ENCODE measurements around the gene TMEM175.

The TMEM175 gene, protein sequence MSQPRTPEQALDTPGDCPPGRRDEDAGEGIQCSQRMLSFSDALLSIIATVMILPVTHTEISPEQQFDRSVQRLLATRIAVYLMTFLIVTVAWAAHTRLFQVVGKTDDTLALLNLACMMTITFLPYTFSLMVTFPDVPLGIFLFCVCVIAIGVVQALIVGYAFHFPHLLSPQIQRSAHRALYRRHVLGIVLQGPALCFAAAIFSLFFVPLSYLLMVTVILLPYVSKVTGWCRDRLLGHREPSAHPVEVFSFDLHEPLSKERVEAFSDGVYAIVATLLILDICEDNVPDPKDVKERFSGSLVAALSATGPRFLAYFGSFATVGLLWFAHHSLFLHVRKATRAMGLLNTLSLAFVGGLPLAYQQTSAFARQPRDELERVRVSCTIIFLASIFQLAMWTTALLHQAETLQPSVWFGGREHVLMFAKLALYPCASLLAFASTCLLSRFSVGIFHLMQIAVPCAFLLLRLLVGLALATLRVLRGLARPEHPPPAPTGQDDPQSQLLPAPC

DNA sequence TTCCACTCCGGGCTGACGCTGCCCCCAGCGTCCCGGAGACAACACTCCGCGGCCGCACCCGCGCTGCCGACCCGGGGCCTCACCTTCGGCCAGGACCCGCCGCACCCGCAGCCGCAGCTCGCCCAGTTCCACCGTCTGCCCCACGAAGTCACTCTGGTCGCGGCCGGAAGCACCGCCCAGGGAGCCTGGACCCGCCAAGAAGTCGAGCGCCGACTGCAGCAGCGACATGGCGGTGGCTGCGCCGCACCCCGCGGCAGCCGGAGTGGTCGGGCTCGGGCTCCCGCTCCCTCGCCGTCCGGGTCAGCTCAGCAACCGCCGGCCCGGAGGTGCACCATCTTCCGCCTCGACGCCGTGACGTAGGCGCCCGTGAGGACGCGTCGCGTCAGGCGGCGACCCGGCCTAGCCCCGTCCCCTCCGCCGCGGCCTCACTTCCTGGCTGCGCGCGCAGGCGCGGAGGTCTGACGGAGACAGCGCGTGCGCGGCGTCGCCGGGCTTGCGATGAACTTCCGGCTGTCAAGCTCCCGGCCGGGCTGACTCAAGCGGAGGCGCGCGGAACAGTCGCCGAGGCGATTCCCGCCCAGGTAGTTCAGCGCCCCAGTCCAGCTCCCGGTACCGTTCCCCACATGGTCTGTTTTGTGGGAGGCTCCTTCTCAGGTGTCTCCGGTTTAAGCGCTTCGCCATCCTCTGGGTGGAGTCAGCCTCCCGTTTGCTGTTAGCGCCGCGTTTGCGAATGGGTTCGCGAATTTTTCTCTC lies at the start of gene TMEM175, which contains the start of gene GAK:
TSS of gene TMEM175 (plus strand) at position 501 of the 753 bp plus-strand sequence. CDS start 15,280 bp downstream, outside the sequence.
TSS of gene GAK (minus strand) at position 357 of the 753 bp plus-strand sequence. CDS start at position 228, 129 bp downstream.
- Histone ChIP-seq H3K36me3 (ENCODE audit: control insufficient read depth in 5 of 5, insufficient read depth in 5 of 5, low read length in 5 of 5) (peaks cover 0 to 6% (median 0%) of the 10 kb centered on the region in 5 donors), H3K4me3 (ENCODE audit: low read depth in 1 of 5, low read length in 5 of 5) (peak within 1 kb of the TSS; percentile 87 to 99 (median 97)), H3K4me1 (ENCODE audit: control insufficient read depth in 5 of 5, insufficient read depth in 5 of 5, low read length in 5 of 5) (peaks cover 3 to 41% (median 34%) of the 10 kb centered on the region in 5 donors), H3K27me3 (ENCODE audit: control insufficient read depth in 5 of 5, insufficient read depth in 4 of 5, low read length in 5 of 5) (no peaks in the 10 kb centered on the region), H3K9me3 (ENCODE audit: control insufficient read depth in 5 of 5, low read length in 5 of 5) (no peaks in the 10 kb centered on the region), H3K9ac (ENCODE audit: low read length in 5 of 5) (peak within 1 kb of the TSS; percentile 85 to 99 (median 96)), H3K27ac (ENCODE audit: low read depth, low read length) (peak within 1 kb of the TSS; percentile 90)

DNA sequence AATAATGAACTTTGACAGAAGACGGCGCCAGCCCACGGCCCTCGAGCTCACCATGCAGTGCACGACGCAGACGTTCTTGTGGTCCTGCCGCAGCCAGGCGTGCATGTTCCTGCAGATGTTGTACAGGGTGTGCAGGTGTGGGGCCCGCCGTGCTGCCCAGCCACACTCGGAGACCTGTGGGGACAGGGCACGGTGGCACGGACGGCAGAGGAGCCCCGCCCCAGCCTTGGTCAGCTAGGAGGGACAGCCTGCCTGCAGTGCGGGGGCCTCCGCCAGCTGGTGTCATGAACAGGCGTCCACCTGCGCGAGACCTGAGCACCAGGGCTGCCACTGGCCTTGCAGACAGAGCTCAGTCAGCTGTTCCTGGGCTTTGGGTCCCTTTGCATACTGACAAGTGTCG lies 49.6 kb upstream of the TMEM175 start:
- Histone ChIP-seq H3K36me3 (ENCODE audit: control insufficient read depth in 5 of 5, insufficient read depth in 5 of 5, low read length in 5 of 5) (peaks cover 2 to 99% (median 89%) of the 10 kb centered on the region in 5 donors), H3K27ac (ENCODE audit: low read depth, low read length) (no peak overlapping the region), H3K9ac (ENCODE audit: low read length in 5 of 5) (no peak overlapping the region), H3K27me3 (ENCODE audit: control insufficient read depth in 5 of 5, insufficient read depth in 4 of 5, low read length in 5 of 5) (no peaks in the 10 kb centered on the region), H3K4me1 (ENCODE audit: control insufficient read depth in 5 of 5, insufficient read depth in 5 of 5, low read length in 5 of 5) (peaks cover 0 to 2% (median 0%) of the 10 kb centered on the region in 5 donors), H3K4me3 (ENCODE audit: low read depth in 1 of 5, low read length in 5 of 5) (no peak overlapping the region), H3K9me3 (ENCODE audit: control insufficient read depth in 5 of 5, low read length in 5 of 5) (no peaks in the 10 kb centered on the region)

DNA sequence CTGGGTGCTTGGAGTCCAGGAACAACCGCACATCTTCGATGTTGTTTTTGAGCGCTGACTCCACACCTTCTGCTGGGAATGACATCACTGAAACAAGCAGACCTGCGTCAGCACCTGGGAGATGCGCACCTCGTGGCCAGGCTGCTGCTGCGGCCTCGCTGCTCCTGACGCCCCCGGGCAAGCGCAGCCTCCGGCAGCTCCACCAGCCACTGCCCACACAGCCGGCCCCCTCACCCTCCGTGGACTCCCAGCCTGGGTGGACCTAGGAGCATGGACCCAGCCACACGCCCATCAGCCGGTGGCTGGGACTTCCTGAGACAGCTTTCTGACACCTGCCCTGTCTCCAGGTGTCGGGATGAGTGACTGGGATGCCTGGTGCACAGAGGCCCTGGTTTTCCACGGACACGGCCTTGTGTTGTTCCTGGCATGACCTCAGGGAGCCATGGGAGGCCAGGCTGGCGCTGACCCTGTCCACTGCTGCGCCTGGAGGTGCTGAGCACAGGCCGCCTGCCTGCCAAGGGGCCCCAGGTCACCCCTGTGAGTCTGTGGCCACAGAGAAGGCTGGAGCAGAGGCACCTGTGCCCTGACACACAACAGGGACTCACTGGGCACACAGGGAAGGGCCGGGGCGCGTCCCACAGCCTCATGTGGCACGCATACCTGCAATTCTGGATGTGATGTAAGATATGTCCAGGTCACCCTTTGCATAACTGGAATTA lies 48.7 kb upstream of the TMEM175 start:
- peaks cover 2 to 100% (median 95%) of the 10 kb centered on the region in 5 donors for H3K36me3 ChIP-seq (ENCODE audit: control insufficient read depth in 5 of 5, insufficient read depth in 5 of 5, low read length in 5 of 5)
- no peaks in the 10 kb centered on the region for H3K27me3 ChIP-seq (ENCODE audit: control insufficient read depth in 5 of 5, insufficient read depth in 4 of 5, low read length in 5 of 5)

DNA sequence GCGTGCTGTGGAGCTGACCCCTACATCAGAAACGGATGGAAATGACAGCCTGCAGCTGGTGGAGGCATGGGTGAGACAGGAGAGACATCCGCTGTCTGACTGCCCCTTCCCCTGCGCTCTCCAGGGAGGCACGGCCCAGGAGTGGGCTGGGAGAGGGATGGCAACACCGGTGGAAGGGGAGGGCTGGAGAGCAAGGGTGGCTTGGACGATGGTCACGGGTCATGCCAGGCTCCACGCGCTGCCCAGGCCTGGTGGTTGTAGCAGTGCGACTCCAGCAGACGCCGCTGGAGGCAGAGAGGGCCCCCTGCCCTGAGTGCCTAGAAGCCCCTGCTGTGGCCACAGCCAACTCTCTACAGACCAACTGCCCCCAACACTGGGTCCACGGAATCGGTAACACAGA lies 48.0 kb upstream of the TMEM175 start:
- Histone ChIP-seq H3K27ac (ENCODE audit: low read depth, low read length) (no peak overlapping the region), H3K4me1 (ENCODE audit: control insufficient read depth in 5 of 5, insufficient read depth in 5 of 5, low read length in 5 of 5) (no peaks in the 10 kb centered on the region), H3K4me3 (ENCODE audit: low read depth in 1 of 5, low read length in 5 of 5) (no peak overlapping the region), H3K36me3 (ENCODE audit: control insufficient read depth in 5 of 5, insufficient read depth in 5 of 5, low read length in 5 of 5) (peaks cover under 1 to 100% (median 95%) of the 10 kb centered on the region in 5 donors), H3K27me3 (ENCODE audit: control insufficient read depth in 5 of 5, insufficient read depth in 4 of 5, low read length in 5 of 5) (no peaks in the 10 kb centered on the region), H3K9ac (ENCODE audit: low read length in 5 of 5) (no peak overlapping the region), H3K9me3 (ENCODE audit: control insufficient read depth in 5 of 5, low read length in 5 of 5) (no peaks in the 10 kb centered on the region)

More for the DNA sequence above, 48.7 kb upstream of the TMEM175 start:
- Histone ChIP-seq H3K9me3 (ENCODE audit: control insufficient read depth in 5 of 5, low read length in 5 of 5) (no peaks in the 10 kb centered on the region), H3K27ac (ENCODE audit: low read depth, low read length) (no peak overlapping the region), H3K4me3 (ENCODE audit: low read depth in 1 of 5, low read length in 5 of 5) (no peak overlapping the region), H3K4me1 (ENCODE audit: control insufficient read depth in 5 of 5, insufficient read depth in 5 of 5, low read length in 5 of 5) (peaks cover 0 to under 1% (median 0%) of the 10 kb centered on the region in 5 donors), H3K9ac (ENCODE audit: low read length in 5 of 5) (no peak overlapping the region)

DNA sequence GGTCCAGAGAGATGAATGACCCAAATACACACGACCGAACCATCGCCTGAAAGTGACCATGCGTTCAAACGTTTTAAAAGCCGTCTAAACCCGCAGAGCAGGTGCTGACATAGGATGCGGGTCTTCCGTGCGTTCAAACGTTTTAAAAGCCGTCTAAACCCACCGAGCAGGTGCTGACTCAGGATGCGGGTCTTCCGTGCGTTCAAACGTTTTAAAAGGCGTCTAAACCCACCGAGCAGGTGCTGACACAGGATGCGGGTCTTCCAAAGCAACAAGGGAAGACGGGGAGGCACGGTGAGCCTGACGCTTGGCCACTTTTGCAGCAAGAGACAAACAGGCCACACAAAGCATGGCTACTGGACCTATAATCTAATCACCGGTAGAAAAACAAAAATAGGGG lies 47.4 kb upstream of the TMEM175 start:
- H3K36me3 ChIP-seq (ENCODE audit: control insufficient read depth in 5 of 5, insufficient read depth in 5 of 5, low read length in 5 of 5): peaks cover 0 to 100% (median 95%) of the 10 kb centered on the region in 5 donors
- H3K4me3 ChIP-seq (ENCODE audit: low read depth in 1 of 5, low read length in 5 of 5): no peak overlapping the region

DNA sequence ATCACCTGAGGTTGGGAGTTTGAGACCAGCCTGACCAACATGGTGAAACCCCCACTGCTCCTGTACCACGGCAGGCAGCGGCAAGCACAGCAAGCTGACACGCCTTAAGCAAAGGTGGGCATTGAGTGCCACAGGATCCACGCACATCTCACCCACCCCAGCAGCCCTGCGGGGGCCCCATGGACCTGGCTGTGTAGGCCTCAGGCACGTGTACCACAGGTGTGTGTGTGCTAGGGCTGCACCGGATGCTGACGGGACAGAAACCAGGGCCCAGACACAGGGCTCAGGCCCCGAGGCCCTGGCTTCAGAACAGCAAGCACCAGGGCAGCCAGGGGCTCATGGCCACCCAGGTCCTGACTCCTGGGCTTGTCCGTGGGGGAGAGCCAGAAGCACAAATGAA lies 46.9 kb upstream of the TMEM175 start:
- Histone ChIP-seq H3K27me3 (ENCODE audit: control insufficient read depth in 5 of 5, insufficient read depth in 4 of 5, low read length in 5 of 5) (no peaks in the 10 kb centered on the region), H3K36me3 (ENCODE audit: control insufficient read depth in 5 of 5, insufficient read depth in 5 of 5, low read length in 5 of 5) (peaks cover 0 to 100% (median 95%) of the 10 kb centered on the region in 5 donors), H3K4me3 (ENCODE audit: low read depth in 1 of 5, low read length in 5 of 5) (no peak overlapping the region), H3K27ac (ENCODE audit: low read depth, low read length) (no peak overlapping the region), H3K4me1 (ENCODE audit: control insufficient read depth in 5 of 5, insufficient read depth in 5 of 5, low read length in 5 of 5) (no peaks in the 10 kb centered on the region), H3K9me3 (ENCODE audit: control insufficient read depth in 5 of 5, low read length in 5 of 5) (no peaks in the 10 kb centered on the region), H3K9ac (ENCODE audit: low read length in 5 of 5) (no peak overlapping the region)

More for the DNA sequence above, 47.4 kb upstream of the TMEM175 start:
- no peaks in the 10 kb centered on the region for H3K27me3 ChIP-seq (ENCODE audit: control insufficient read depth in 5 of 5, insufficient read depth in 4 of 5, low read length in 5 of 5)
- no peaks in the 10 kb centered on the region for H3K9me3 ChIP-seq (ENCODE audit: control insufficient read depth in 5 of 5, low read length in 5 of 5)
- H3K27ac ChIP-seq (ENCODE audit: low read depth, low read length): no peak overlapping the region
- H3K4me1 ChIP-seq (ENCODE audit: control insufficient read depth in 5 of 5, insufficient read depth in 5 of 5, low read length in 5 of 5): no peaks in the 10 kb centered on the region
- no peak overlapping the region for H3K9ac ChIP-seq (ENCODE audit: low read length in 5 of 5)

DNA sequence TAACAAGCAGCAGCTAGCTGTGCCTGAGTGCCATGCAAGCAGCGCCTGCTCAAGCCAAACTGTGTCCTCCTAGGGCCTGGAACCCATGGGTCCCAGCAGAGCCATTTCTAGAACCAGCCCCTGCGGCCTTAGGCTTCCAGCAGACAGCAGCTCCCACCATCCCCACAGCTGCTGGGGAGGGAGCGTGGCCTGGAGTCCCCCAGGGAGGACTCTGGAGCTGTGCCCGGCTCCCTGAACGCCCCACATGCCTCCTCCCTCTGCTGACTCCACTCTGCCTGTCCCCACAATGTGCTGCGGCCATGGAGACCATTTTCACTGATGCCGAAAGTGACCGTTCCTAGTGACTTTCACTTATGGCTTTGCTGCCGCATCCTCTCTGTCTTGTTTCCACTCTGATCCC lies 46.0 kb upstream of the TMEM175 start:
- Histone ChIP-seq H3K27me3 (ENCODE audit: control insufficient read depth in 5 of 5, insufficient read depth in 4 of 5, low read length in 5 of 5) (no peaks in the 10 kb centered on the region), H3K36me3 (ENCODE audit: control insufficient read depth in 5 of 5, insufficient read depth in 5 of 5, low read length in 5 of 5) (peaks cover 0 to 97% (median 92%) of the 10 kb centered on the region in 5 donors), H3K9me3 (ENCODE audit: control insufficient read depth in 5 of 5, low read length in 5 of 5) (no peaks in the 10 kb centered on the region), H3K27ac (ENCODE audit: low read depth, low read length) (no peak overlapping the region), H3K4me1 (ENCODE audit: control insufficient read depth in 5 of 5, insufficient read depth in 5 of 5, low read length in 5 of 5) (no peaks in the 10 kb centered on the region), H3K9ac (ENCODE audit: low read length in 5 of 5) (no peak overlapping the region), H3K4me3 (ENCODE audit: low read depth in 1 of 5, low read length in 5 of 5) (no peak overlapping the region)

DNA sequence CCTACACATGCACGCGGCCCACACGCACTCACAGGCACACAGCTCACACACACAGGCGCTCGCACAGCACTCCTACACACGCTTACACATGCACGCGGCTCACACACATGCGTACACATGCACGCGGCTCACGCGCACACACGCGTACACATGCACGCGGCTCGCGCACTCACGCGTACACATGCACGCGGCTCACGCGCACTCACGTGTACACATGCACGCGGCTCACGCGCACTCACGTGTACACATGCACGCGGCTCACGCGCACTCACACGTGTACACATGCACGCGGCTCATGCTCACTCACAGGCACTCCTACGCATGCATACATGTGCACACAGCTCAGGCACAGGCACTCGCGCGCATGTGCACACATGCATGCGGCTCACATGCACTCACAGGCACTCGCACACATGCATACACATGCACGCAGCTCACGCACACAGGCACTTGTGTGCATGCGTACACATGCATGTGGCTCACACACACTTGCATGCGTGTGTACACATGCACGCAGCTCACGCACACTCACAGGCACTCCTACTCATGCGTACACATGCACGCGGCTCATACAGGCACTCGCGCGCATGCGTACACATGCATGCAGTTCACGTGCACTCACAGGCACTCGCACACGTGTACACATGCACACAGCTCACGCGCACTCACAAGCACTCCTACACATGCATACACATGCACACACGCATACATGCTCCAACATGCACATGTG lies 45.1 kb upstream of the TMEM175 start:
- no peaks in the 10 kb centered on the region for H3K27me3 ChIP-seq (ENCODE audit: control insufficient read depth in 5 of 5, insufficient read depth in 4 of 5, low read length in 5 of 5)
- no peak overlapping the region for H3K9ac ChIP-seq (ENCODE audit: low read length in 5 of 5)
- H3K27ac ChIP-seq (ENCODE audit: low read depth, low read length): no peak overlapping the region
- no peaks in the 10 kb centered on the region for H3K9me3 ChIP-seq (ENCODE audit: control insufficient read depth in 5 of 5, low read length in 5 of 5)
- peaks cover 0 to 93% (median 87%) of the 10 kb centered on the region in 5 donors for H3K36me3 ChIP-seq (ENCODE audit: control insufficient read depth in 5 of 5, insufficient read depth in 5 of 5, low read length in 5 of 5)
- H3K4me3 ChIP-seq (ENCODE audit: low read depth in 1 of 5, low read length in 5 of 5): no peak overlapping the region
- H3K4me1 ChIP-seq (ENCODE audit: control insufficient read depth in 5 of 5, insufficient read depth in 5 of 5, low read length in 5 of 5): no peaks in the 10 kb centered on the region

DNA sequence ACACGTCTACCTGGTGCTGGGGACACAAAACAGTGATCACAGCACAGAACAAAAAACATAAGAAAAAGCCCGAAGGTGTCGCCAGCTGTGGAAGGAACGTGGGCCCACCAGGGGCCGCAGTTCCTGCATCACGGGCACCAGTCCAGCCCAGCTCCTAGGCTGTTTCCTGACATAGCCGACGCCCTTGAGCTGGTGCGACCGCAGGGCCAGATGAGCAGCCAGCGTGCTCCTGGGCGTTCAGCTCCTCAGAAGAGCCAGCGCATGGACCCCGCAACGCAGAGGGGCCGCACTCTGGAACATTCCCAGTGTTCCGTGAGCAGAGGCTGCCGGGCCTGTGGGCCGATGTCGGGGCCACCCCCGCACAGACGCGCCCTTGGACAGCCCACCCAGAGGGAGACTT lies 44.2 kb upstream of the TMEM175 start:
- H3K27ac ChIP-seq (ENCODE audit: low read depth, low read length): no peak overlapping the region
- no peaks in the 10 kb centered on the region for H3K4me1 ChIP-seq (ENCODE audit: control insufficient read depth in 5 of 5, insufficient read depth in 5 of 5, low read length in 5 of 5)
- peaks cover 0 to 93% (median 87%) of the 10 kb centered on the region in 5 donors for H3K36me3 ChIP-seq (ENCODE audit: control insufficient read depth in 5 of 5, insufficient read depth in 5 of 5, low read length in 5 of 5)
- no peaks in the 10 kb centered on the region for H3K27me3 ChIP-seq (ENCODE audit: control insufficient read depth in 5 of 5, insufficient read depth in 4 of 5, low read length in 5 of 5)
- H3K4me3 ChIP-seq (ENCODE audit: low read depth in 1 of 5, low read length in 5 of 5): no peak overlapping the region
- H3K9me3 ChIP-seq (ENCODE audit: control insufficient read depth in 5 of 5, low read length in 5 of 5): no peaks in the 10 kb centered on the region
- no peak overlapping the region for H3K9ac ChIP-seq (ENCODE audit: low read length in 5 of 5)

Data from subcutaneous abdominal adipose tissue (tissue), 5 donors.